ENCODE data around the gene HOXA11. TPM values are rescaled to one million over a fixed set of nuclear protein-coding genes. Genes with fewer than 3 reads are reported as not detected.

HOXA11 gene
- total RNA-seq, 1 donor from 2014 or later, result not detected

- Histone ChIP-seq H3K27ac (replicated peaks) (no peak overlapping the region), H3K36me3 (no peaks in the 10 kb centered on the region), H3K4me1 (peaks cover 43% of the 10 kb centered on the region), H3K9me3 (replicated peaks) (no peaks in the 10 kb centered on the region), H3K27me3 (ENCODE audit: low read depth) (peaks cover 99% of the 10 kb centered on the region), H3K4me3 (peak overlapping the region; percentile 51)
- DNase-seq, result no peak
- TF ChIP-seq CTCF (IDR thresholded peaks at IDR 0.05; ENCODE audit: borderline replicate concordance), result no peak
- intact Hi-C loops (cut with micrococcal nuclease), result no loop called here
These were observed 15.9 kb upstream of the HOXA11 start for GRCh38 chr7:27200761-27201579.

DNA sequence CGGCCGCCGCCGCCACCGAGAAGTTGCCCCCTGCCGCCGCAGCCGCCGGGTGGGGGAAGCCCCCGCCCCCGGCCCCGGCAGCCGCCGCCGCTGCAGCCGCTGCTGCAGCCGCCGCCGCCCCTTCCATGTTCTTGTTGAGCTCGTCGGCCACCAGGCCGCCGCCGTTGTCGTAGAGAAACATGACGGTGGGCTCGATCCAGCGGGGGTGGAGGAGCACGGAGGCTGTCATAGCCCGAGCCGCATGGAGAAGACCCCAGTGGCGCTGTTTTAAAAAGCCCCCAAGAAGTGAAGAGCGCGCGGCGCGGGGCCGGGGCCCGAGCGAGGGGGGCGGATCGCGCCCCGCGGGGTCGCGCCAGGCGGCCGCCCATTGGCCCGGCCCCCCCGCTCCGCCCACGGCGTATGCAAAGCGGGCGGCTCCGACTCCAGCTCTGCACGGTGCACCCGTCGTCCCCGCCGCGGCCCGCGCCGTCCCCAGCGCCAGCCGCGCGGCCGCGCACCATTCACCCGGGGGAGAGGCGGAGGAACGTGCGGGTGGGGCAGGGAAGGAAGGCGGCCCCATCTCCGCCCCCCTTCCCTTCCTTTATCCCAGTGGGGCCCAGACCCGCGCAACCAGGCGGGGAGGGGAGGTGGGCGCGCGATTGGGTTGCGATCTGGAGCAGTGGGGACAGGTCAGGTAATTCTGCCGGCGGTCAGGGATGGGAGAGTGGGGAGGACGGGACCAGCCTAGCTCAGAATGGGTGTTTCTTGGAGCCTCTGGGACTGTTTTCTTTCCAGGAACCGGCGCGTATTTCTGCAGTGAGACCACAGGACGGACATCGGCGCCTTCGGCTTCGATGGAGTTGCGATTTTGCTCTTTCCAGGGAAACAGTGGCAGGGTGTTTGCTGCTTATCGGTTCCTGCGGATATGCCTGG is 15.1 kb upstream of the HOXA11 start, which contains the start of gene HOXA13:
Gene HOXA13, minus strand, starts transcription at position 243 of the 912 bp plus-strand sequence. Its CDS starts 14 bp downstream, at position 229.
- Histone ChIP-seq H3K4me1 (peaks cover 38% of the 10 kb centered on the region), H3K36me3 (no peaks in the 10 kb centered on the region), H3K9me3 (replicated peaks) (no peaks in the 10 kb centered on the region), H3K27me3 (ENCODE audit: low read depth) (peaks cover 99% of the 10 kb centered on the region), H3K4me3 (peak within 1 kb of the TSS; percentile 51), H3K27ac (replicated peaks) (no peak within 1 kb of the TSS)
- no peak for TF ChIP-seq CTCF (IDR thresholded peaks at IDR 0.05; ENCODE audit: borderline replicate concordance)
- no peak for DNase-seq
- intact Hi-C loops (cut with micrococcal nuclease), result loop anchor here (5.0 kb wide), 1 partner anchor 877 kb away; no protein-coding TSS in a partner anchor

- H3K4me1 ChIP-seq, result peaks cover 32% of the 10 kb centered on the region
- intact Hi-C loops (cut with micrococcal nuclease), result loop anchor here (5.0 kb wide), 1 partner anchor 878 kb away; no protein-coding TSS in a partner anchor
These were observed 14.1 kb upstream of the HOXA11 start for GRCh38 chr7:27198871-27199801.

GRCh38 chr7:27198138-27198841 is 13.3 kb upstream of the HOXA11 start:
- no peak for DNase-seq
- Histone ChIP-seq H3K4me3 (peak overlapping the region; percentile 43), H3K4me1 (peaks cover 37% of the 10 kb centered on the region), H3K27me3 (ENCODE audit: low read depth) (peaks cover 99% of the 10 kb centered on the region), H3K27ac (replicated peaks) (no peak overlapping the region), H3K36me3 (no peaks in the 10 kb centered on the region), H3K9me3 (replicated peaks) (no peaks in the 10 kb centered on the region)
- no peak for TF ChIP-seq CTCF (IDR thresholded peaks at IDR 0.05; ENCODE audit: borderline replicate concordance)
- intact Hi-C loops (cut with micrococcal nuclease), result loop anchor here (5.0 kb wide), 1 partner anchor 879 kb away; no protein-coding TSS in a partner anchor

More at GRCh38 chr7:27198871-27199801, 14.1 kb upstream of the HOXA11 start:
- no peak for TF ChIP-seq CTCF (IDR thresholded peaks at IDR 0.05; ENCODE audit: borderline replicate concordance)
- Histone ChIP-seq H3K4me3 (peak overlapping the region; percentile 43), H3K27me3 (ENCODE audit: low read depth) (peaks cover 99% of the 10 kb centered on the region), H3K27ac (replicated peaks) (no peak overlapping the region), H3K36me3 (no peaks in the 10 kb centered on the region), H3K9me3 (replicated peaks) (no peaks in the 10 kb centered on the region)
- DNase-seq, result no peak

Data from left ventricle myocardium inferior (tissue), 1 donor.